OCI-LY3 (cell line): ENCODE measurements around the gene SCUBE1.

Experiments
- CTCF ChIP-seq: fragments of 200-600, 300-600 bp; sonication (generic); IDR thresholded peaks from 2 replicates; pipeline ENCODE4 v1.5.1; 2014; ENCODE audit warnings: antibody characterized with exemption, low read length, low read depth
- EZH2phosphoT487 ChIP-seq: fragments of 200-600 bp; shearing (Covaris generic); IDR thresholded peaks from 2 replicates; pipeline ENCODE4 v1.6.1; 2018; ENCODE audit warnings: antibody characterized with exemption, mixed run types, low read depth

GRCh38 chr22:43197271-43197941, 145.8 kb downstream of the SCUBE1 start:
- TF ChIP-seq CTCF (no peak), EZH2phosphoT487 (no peak)
